Activated CD8-positive, alpha-beta T cell treated with anti-CD3 and anti-CD28 coated beads, Interleukin-2, amount 10 ng/mL, durations not matched to agents 7 days and 5 days (primary cell): Measurements from ENCODE around the gene S100PBP. TPM values are rescaled to one million over a fixed set of nuclear protein-coding genes. Genes with fewer than 3 reads are reported as not detected.

ENCODE experiments used
- ATAC-seq: fragments of 150-1000 bp; cut with Tn5 transposase; one replicate; pipeline ENCODE4 v1.10.0; 2021; ENCODE audit warnings: moderate library complexity
- CTCF ChIA-PET: fragments of 350-600 bp; sonication (Branson Sonifier 250); formaldehyde crosslinking; loops from one replicate; lab custom pipeline; 2021; ENCODE audit warnings: antibody characterized with exemption; lab: Charles Lee
- POLR2A ChIA-PET: fragments of 350-600 bp; sonication (Branson Sonifier 250); formaldehyde crosslinking; loops from one replicate; lab custom pipeline; 2021; ENCODE audit warnings: antibody characterized with exemption; lab: Charles Lee
- DNase-seq: peaks from one replicate; pipeline ENCODE4 v3.0.0-alpha.2; 2020
- H3K27ac Mint-ChIP-seq: one replicate; pipeline ENCODE4 v1.8.0; 2021; ENCODE audit warnings: mild to moderate bottlenecking, mixed read lengths
- H3K27me3 Mint-ChIP-seq: one replicate; pipeline ENCODE4 v1.8.0; 2021; ENCODE audit warnings: low read depth, mixed read lengths
- H3K36me3 Mint-ChIP-seq: one replicate; pipeline ENCODE4 v1.8.0; 2021; ENCODE audit warnings: low read depth, mixed read lengths
- H3K4me1 Mint-ChIP-seq: one replicate; pipeline ENCODE4 v1.8.0; 2021; ENCODE audit warnings: low read depth, mixed read lengths
- H3K4me3 Mint-ChIP-seq: one replicate; pipeline ENCODE4 v1.8.0; 2021; ENCODE audit warnings: mild to moderate bottlenecking, mixed read lengths
- H3K9me3 Mint-ChIP-seq: one replicate; pipeline ENCODE4 v1.8.0; 2022; ENCODE audit warnings: mixed read lengths; ENCODE audit not compliant: insufficient read depth
- total RNA-seq, 2 experiments: library from RNA; stranded (reverse); gene quantifications; one replicate each; pipeline ENCODE4 v1.2.3, GENCODE V29; 2021

The S100PBP gene
- total RNA-seq, 2 experiments from 2014 or later: 78.3 to 78.9 TPM

DNA sequence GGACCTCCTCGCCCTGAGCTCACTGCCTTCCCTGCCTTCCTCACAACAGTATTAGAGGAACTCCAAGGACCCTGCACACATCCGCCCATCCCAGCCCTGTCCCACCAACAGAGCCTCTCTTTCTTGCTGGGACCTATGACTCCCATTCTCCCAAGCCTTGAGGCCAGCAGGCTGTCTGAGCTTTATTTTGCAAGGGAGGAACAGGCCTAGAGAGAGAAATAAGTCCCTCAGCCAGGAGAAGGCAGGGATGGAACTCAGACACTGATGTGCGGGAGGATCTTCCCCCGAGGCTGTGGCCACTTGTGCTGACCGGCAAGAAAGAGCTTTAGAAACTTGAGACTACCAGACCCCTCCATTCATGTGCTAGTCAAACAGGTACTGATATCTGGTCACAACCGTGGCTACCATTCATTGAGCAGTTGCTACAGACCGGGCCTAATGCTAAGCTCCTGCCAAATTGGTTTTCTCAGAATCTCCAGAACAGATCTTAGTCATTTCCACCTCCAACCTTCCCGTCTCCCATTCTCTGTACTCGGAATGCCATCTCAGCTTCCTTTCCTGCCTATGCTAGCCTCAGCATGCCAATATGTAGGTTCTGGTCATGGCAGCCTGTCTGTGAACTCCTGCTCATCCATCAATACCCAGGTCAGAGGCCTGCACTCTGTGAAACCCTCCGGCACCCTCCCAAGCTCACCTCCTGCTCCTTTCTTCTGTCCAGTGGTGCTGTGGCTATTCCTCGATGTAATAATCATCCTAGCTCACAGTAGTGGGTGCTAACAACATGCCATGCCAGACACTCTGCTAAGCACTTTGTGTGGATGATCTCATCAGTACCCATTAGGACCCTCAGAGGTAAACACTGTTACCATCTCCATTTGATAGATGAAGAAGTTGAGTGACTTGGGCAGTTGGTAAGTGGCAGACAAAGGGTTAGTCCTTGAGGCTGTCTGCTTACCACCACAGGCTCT, 79.9 kb downstream of the S100PBP start:
- Mint-ChIP-seq H3K27ac (no peak overlapping the region), H3K9me3 (no peaks in the 10 kb centered on the region), H3K4me1 (peaks cover 7% of the 10 kb centered on the region), H3K4me3 (no peak overlapping the region), H3K27me3 (peaks cover 55% of the 10 kb centered on the region), H3K36me3 (peaks cover 2% of the 10 kb centered on the region)
- CTCF ChIA-PET: interaction anchor here (0.6 to 1.5 kb wide), 2 partner anchors 21 to 428 kb away, joined by 3 to 6 read pairs; no protein-coding TSS in a partner anchor
- no peak for DNase-seq
- POLR2A ChIA-PET: interaction anchor here (1.2 kb wide), 1 partner anchor 10 kb away, joined by 4 read pairs; no protein-coding TSS in a partner anchor
- ATAC-seq: no peak

DNA sequence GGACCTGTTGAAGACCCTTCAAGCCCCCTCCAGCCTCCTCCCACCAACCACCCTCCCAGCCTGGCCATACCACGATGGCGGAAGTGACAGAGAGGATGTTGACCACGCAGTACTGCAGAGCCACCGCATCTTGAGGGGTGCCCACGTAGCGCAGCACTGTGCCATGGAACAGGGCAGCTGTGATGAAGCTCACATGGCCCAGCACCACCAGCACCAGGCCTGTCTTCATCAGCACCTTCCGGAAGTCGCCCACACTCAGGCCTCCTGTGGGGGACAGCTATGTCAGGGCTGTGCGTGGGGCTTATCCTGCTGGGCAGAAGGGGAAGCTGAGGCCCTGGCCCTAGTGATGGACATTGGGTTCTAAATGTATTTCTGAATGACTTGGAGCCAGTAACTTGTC, 80.6 kb downstream of the S100PBP start:
- no peaks in the 10 kb centered on the region for H3K9me3 Mint-ChIP-seq
- H3K27me3 Mint-ChIP-seq: peaks cover 56% of the 10 kb centered on the region
- no peak overlapping the region for H3K4me3 Mint-ChIP-seq
- ChIA-PET POLR2A (interaction anchor here (1.2 kb wide), 1 partner anchor 11 kb away, joined by 4 read pairs; no protein-coding TSS in a partner anchor), CTCF (interaction anchor here (1.5 kb wide), 2 partner anchors 21 to 22 kb away, joined by 3 to 6 read pairs; no protein-coding TSS in a partner anchor)
- no peak for ATAC-seq
- no peak for DNase-seq
- H3K4me1 Mint-ChIP-seq: peaks cover 6% of the 10 kb centered on the region
- H3K27ac Mint-ChIP-seq: no peak overlapping the region
- H3K36me3 Mint-ChIP-seq: peaks cover 2% of the 10 kb centered on the region

DNA sequence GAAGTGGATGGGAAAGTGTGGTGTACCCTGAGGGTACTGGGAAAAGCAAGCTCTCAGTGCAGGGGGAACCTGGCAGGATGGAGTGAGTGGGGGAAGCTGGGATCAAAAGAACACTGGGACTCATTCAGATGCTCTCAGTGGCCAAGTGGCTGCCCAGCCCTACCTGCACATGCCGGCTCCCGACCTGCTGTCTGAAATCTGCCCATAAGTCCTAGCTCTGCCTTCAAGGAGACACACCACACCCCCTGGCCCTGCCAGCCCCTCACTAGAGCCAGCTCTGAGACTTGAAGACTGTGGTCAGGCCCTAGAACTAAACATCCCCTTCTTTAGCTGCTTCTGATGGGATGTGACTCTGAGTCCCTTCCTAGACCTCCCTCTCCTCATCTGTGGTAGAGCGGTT, 81.5 kb downstream of the S100PBP start:
- ChIA-PET CTCF (interaction anchor here (0.8 to 1.5 kb wide), 3 partner anchors 9 to 228 kb away, joined by 3 read pairs; no protein-coding TSS in a partner anchor), POLR2A (no interaction called here)
- Mint-ChIP-seq H3K9me3 (no peaks in the 10 kb centered on the region), H3K4me1 (peaks cover 6% of the 10 kb centered on the region), H3K27me3 (peaks cover 58% of the 10 kb centered on the region), H3K36me3 (peaks cover 2% of the 10 kb centered on the region), H3K4me3 (no peak overlapping the region), H3K27ac (no peak overlapping the region)
- ATAC-seq (no peak), DNase-seq (no peak)

DNA sequence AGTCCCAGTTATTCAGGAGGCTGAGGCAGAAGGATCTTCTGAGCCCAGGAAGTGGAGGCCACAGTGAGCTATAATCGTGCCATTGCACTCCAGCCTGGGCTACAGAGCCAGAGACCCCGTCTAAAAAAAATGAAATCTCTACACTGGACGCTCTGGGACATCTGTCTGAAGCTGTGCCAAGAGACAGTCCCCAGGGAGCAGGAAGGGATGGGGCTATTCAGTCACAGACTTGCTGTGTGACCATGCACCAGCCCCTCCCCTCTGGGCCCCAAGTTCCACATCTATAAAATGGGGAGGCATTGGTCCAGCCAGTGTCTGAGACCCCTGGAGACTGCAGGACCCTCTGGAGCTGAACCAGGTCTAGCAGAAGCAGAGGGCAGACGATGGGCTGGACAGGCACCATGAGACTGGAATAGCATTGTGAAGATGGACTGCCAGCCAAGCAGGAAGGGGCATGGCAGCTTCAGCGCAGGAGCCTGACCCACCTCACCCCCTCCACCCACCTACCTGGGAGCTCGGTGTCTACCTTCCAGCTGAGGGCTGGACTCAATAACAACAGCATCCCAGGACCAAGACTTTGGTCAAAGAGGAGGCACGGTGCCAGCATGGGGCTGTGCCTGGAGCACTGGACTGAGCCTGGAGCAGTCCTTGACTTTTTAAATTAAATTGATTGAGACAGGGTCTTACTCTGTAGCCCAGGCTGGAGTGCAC, 82.3 kb downstream of the S100PBP start:
- POLR2A ChIA-PET: no interaction called here
- ATAC-seq (no peak), DNase-seq (no peak)
- no peak overlapping the region for H3K4me3 Mint-ChIP-seq
- peaks cover 6% of the 10 kb centered on the region for H3K4me1 Mint-ChIP-seq
- peaks cover 2% of the 10 kb centered on the region for H3K36me3 Mint-ChIP-seq
- no peak overlapping the region for H3K27ac Mint-ChIP-seq
- H3K27me3 Mint-ChIP-seq: peaks cover 66% of the 10 kb centered on the region
- CTCF ChIA-PET: interaction anchor here (0.7 to 1.5 kb wide), 4 partner anchors 9 to 227 kb away, joined by 3 read pairs; no protein-coding TSS in a partner anchor
- H3K9me3 Mint-ChIP-seq: no peaks in the 10 kb centered on the region

DNA sequence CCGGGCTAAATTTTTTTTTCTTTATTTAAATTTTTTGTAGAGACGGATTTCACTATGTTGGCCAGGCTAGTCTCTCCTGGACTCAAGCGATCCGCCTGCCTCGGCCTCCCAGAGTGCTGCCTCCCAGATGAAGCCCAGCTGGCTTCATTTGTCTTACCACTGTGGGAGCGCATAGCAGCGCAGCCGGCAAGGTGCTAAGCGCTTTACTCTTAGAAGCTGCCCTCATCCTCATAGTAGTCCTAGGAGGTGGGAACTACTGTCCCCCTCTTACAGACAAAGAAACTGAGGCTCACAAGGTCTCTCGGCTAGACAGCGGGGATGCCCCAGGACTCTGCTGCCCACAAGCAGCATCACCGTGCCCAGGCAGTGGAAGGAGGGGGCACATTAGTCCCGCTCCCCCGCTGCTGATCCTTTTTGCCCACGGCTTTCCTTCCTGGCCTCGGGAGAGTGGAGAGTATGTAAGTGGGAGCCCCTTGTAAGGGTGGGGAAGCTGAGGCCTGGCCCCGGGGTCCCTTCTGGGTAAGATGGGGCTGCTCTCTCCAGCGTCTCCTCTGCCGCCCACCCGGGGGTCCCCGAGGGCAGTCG, 83.0 kb downstream of the S100PBP start:
- H3K4me1 Mint-ChIP-seq: peaks cover 6% of the 10 kb centered on the region
- ChIA-PET POLR2A (no interaction called here), CTCF (no interaction called here)
- H3K36me3 Mint-ChIP-seq: peaks cover 2% of the 10 kb centered on the region
- H3K27me3 Mint-ChIP-seq: peaks cover 70% of the 10 kb centered on the region
- DNase-seq: no peak
- no peak for ATAC-seq
- H3K27ac Mint-ChIP-seq: no peak overlapping the region
- peak overlapping the region; percentile 25 for H3K4me3 Mint-ChIP-seq
- H3K9me3 Mint-ChIP-seq: no peaks in the 10 kb centered on the region

DNA sequence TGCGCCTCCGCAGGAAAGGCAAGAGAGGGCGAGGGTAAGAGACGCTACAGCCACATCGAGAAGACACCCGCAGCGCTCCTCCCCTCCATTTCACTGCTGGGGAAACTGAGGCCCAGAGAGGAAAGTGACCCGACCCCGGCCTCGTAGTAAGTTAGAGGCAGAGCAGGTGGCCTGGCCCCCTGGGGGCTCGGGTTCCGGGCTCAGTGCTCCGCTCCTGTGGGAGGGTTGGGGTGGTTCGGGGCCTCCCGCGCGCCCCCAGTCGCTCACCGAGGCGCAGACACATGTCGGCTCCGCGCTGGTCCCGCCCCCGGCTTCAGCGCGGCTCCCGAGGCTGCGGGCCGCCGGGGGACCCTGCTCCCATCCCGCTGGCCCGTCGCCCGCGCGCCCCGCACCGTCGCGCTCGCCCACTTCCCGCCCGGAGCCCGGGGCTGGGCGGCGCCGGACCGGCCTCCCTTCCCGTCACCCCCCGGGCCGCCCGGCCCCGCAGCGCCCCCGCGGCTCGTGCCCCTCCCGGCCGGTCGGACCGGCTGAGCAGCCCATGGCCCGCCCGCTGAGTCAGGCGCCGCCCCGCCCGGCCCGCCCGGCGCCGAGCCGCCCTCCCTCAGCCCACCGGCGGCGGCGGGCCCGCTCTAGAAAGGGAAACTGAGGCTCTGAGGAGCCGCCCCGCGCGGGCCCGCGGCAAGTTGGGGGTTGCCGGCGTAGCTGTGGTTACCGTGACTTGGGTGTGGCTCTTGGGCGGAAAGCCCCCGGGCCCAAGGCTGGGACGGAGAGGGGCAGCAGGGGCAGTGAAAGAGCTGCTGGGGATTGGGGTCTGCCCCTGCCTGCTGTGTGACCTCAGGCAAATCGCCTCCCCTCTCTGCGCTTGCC, 83.7 kb downstream of the S100PBP start, which contains the start of gene TMEM54:
TSS of gene TMEM54 (minus strand) at position 434 of the 867 bp plus-strand sequence. CDS start at position 283, 151 bp downstream.
- ChIA-PET CTCF (no interaction called here), POLR2A (no interaction called here)
- Mint-ChIP-seq H3K9me3 (no peaks in the 10 kb centered on the region), H3K4me3 (peak within 1 kb of the TSS; percentile 58), H3K27me3 (peaks cover 68% of the 10 kb centered on the region), H3K4me1 (peaks cover 6% of the 10 kb centered on the region), H3K27ac (no peak within 1 kb of the TSS), H3K36me3 (peaks cover 2% of the 10 kb centered on the region)
- ATAC-seq (peak; percentile 67), DNase-seq (no peak)

DNA sequence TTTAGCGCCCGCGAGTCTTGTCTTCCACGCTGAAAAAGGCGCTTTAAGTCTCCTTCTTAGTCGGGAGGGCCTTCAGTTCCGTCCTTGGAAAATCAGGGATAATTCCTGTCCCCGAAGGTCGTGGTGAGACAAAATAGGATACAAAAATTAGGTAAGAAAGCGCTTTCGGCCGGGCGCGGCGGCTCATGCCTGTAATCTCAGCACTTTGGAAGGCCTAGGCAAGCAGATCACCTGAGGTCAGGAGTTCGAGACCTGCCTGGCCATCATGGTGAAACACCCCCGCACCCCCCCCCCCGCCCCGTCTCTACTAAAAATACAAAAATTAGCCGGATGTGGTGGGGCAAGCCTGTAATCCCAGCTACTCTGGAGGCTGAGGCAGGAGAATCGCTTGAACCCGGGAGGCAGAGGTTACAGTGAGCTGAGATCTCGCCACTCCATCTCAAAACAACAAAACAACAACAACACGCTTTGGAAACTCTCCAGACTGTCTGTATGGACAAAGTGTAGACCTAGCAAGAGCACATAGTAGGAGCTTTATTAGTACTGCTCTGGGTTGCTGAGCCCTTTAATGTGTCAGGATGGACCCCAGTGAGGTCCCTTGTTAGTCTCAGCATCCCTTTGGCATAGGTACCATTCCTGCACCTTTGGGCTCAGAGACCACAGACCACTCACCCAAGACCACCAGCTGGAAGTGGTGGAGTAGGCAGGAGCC, 84.5 kb downstream of the S100PBP start:
- Mint-ChIP-seq H3K27ac (no peak overlapping the region), H3K4me3 (peak overlapping the region; percentile 58), H3K27me3 (peaks cover 61% of the 10 kb centered on the region), H3K36me3 (peaks cover 2% of the 10 kb centered on the region), H3K9me3 (no peaks in the 10 kb centered on the region), H3K4me1 (peaks cover 6% of the 10 kb centered on the region)
- POLR2A ChIA-PET: no interaction called here
- no peak for ATAC-seq
- no peak for DNase-seq
- CTCF ChIA-PET: no interaction called here

DNA sequence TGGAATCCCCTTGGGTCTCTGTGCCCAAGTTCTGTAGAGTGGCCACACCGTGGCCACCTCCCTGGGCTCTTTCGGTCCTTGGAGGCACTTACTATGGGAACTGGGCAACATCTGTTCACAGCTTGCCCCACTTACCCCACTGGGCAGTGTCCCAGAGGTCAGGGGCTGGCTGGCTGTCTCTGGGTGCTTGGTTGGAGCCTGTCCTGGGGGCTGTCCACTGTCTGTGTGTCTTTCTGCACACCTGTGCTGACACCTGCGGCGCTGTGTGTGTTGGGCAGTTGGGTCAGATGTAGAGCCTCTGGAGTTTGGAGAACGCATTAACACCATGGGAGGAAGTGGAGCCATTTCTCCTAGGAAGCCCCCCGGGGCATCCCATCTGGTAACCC, 85.1 kb downstream of the S100PBP start:
- ATAC-seq: no peak
- no peak for DNase-seq
- no peak overlapping the region for H3K27ac Mint-ChIP-seq
- peaks cover 56% of the 10 kb centered on the region for H3K27me3 Mint-ChIP-seq
- H3K4me1 Mint-ChIP-seq: peaks cover 6% of the 10 kb centered on the region
- no peak overlapping the region for H3K4me3 Mint-ChIP-seq
- peaks cover 2% of the 10 kb centered on the region for H3K36me3 Mint-ChIP-seq
- POLR2A ChIA-PET: no interaction called here
- CTCF ChIA-PET: no interaction called here
- H3K9me3 Mint-ChIP-seq: no peaks in the 10 kb centered on the region

DNA sequence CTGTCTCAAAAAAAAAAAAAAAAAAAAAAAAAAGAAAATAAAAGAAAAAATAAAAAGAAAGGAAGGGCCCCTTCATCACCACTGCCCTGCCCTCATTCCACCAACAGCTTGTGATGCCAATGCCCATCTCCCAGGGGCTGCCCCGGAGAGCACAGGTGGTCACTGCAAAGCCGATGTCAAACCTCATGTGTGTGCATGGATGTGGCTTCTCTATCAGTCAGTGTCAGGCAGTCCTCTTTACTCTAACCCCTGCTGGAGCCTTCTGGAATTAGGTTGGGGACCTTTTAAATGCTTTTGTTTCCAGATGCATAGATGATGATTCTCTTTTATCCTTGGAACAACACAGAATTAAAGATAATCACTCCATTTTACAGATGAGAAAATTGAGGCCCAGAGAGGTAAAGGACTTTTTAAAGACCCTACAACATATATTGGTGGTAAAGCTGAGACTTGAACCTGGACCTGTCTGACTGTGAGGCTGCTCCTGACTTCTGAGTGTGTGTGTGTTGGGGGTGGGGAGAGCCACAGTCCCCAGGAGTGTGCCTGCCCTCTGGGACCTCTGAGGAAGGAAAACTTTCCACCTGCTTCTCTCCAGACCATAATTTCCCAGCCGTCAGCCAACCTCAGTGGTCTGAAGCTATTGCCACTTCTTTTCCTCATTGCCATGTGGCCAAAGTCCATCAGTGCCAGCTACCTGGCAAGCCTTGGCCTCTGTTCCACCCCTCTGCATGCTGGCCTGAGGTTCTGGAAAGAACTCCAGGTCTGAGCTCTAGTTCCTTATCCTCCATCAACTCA, 86.7 kb downstream of the S100PBP start:
- DNase-seq: no peak
- Mint-ChIP-seq H3K4me1 (peaks cover 6% of the 10 kb centered on the region), H3K36me3 (peaks cover 2% of the 10 kb centered on the region), H3K9me3 (no peaks in the 10 kb centered on the region), H3K27ac (no peak overlapping the region), H3K4me3 (no peak overlapping the region), H3K27me3 (peaks cover 50% of the 10 kb centered on the region)
- ChIA-PET CTCF (interaction anchor here (0.7 to 1.5 kb wide), 3 partner anchors 18 to 456 kb away, joined by 3 read pairs; partner anchors contain the start of gene HPCA), POLR2A (interaction anchor here (0.5 kb wide), 1 partner anchor 14 kb away, joined by 3 read pairs; no protein-coding TSS in a partner anchor)
- no peak for ATAC-seq
